ENCODE results near the gene KRT222.

The KRT222 gene

DNA sequence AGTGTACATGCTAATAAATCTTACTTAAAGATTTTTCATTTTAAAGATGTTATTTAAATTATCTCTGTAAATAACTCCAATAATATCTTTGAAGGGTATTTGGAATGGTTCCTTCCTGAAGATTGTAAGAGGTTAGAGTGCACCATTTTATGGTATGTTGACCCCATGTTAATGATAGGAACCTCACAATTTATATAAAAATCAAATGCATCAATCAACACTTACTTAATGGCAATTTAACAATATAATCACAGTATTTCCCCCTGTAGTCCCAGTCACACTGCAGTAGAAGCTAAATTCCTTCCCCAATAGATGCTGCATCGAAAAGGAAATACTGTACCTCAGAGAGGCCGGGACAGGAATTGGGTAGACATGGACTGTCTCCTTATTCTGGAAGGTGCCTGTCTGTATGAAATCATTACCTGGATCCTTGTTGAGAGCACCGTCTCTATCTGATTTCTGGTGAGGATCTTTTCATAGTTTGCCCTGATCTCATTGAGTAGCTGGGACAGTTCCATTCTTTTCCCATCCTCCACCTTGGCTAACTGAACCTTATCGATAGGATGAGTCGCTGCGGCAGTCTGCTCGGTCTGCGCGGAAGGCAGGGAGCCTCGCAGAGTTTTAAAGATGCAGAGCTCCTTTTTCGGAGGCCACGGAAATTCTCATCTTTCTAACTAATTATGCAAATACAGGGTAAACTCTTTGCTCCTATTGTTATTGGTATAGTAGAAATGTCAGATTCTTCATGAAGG, at the start of gene KRT222:
KRT222 (minus strand) TSS at position 596 of the 752 bp plus-strand sequence; CDS start at position 518, 78 bp downstream.
- Histone ChIP-seq H3K27me3 (peaks cover 98% of the 10 kb centered on the region), H3K9me3 (no peaks in the 10 kb centered on the region), H3K4me1 (ENCODE audit: control insufficient read depth in 1 of 2, insufficient read depth in 1 of 2, low read depth in 1 of 2, low read length in 1 of 2) (no peaks in the 10 kb centered on the region), H3K4me3 (ENCODE audit: low read depth in 1 of 2, low read length in 1 of 2) (no peak within 1 kb of the TSS), H3K27ac (no peak within 1 kb of the TSS), H3K36me3 (no peaks in the 10 kb centered on the region)
- TF ChIP-seq, protein P1, sequence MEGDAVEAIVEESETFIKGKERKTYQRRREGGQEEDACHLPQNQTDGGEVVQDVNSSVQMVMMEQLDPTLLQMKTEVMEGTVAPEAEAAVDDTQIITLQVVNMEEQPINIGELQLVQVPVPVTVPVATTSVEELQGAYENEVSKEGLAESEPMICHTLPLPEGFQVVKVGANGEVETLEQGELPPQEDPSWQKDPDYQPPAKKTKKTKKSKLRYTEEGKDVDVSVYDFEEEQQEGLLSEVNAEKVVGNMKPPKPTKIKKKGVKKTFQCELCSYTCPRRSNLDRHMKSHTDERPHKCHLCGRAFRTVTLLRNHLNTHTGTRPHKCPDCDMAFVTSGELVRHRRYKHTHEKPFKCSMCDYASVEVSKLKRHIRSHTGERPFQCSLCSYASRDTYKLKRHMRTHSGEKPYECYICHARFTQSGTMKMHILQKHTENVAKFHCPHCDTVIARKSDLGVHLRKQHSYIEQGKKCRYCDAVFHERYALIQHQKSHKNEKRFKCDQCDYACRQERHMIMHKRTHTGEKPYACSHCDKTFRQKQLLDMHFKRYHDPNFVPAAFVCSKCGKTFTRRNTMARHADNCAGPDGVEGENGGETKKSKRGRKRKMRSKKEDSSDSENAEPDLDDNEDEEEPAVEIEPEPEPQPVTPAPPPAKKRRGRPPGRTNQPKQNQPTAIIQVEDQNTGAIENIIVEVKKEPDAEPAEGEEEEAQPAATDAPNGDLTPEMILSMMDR (IDR thresholded peaks at IDR 0.05), result no peak

DNA sequence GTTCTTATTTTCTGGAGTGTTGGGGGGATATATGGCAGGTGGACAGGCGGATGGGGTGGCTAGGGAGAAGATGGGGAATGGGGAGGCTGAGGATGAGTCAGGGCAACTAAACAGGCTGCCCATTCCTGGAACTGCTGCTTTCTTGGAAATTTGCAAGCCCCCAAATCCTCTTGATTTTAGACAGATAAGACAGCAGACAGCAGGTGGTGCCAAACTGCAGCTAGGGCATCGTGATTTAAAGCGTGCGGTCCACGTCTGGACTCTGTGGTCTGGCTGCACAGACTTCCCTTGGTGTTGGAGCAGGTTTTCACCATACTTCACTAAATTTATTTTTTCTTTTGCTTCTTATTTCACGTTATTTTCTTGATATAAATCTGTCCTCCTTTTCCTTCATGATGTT, 49.5 kb upstream of the KRT222 start:
- Histone ChIP-seq H3K4me3 (ENCODE audit: low read depth in 1 of 2, low read length in 1 of 2) (no peak overlapping the region), H3K4me1 (ENCODE audit: control insufficient read depth in 1 of 2, insufficient read depth in 1 of 2, low read depth in 1 of 2, low read length in 1 of 2) (no peaks in the 10 kb centered on the region), H3K36me3 (no peaks in the 10 kb centered on the region), H3K9me3 (no peaks in the 10 kb centered on the region), H3K27me3 (peaks cover 72% of the 10 kb centered on the region), H3K27ac (no peak overlapping the region)
- TF ChIP-seq, protein P1 (IDR thresholded peaks at IDR 0.05), result no peak

DNA sequence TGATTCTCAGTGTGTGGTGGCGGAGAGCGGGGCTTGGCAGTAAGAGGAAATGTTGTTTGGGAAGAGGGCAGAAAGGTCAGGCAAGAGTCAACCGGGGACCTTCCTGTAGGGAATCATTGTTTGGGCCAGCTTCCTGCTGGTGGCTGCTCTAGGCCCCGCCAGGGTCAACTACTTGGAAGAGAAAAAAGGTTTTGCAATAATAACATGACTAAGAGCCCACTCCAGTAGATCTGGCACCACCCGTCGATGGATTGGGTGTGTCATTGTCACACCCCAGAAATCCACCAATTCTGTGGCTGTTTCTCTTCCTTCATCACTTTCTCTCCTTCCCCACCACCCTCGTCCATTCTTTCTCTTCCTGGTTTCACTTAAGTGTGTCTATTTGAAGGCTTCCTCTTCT, 42.8 kb upstream of the KRT222 start:
- H3K4me1 ChIP-seq (ENCODE audit: control insufficient read depth in 1 of 2, insufficient read depth in 1 of 2, low read depth in 1 of 2, low read length in 1 of 2), result no peaks in the 10 kb centered on the region
- peaks cover 59% of the 10 kb centered on the region for H3K27me3 ChIP-seq
- no peaks in the 10 kb centered on the region for H3K9me3 ChIP-seq
- TF ChIP-seq, protein P1 (IDR thresholded peaks at IDR 0.05), result no peak
- H3K36me3 ChIP-seq, result no peaks in the 10 kb centered on the region
- H3K4me3 ChIP-seq (ENCODE audit: low read depth in 1 of 2, low read length in 1 of 2), result no peak overlapping the region
- no peak overlapping the region for H3K27ac ChIP-seq

DNA sequence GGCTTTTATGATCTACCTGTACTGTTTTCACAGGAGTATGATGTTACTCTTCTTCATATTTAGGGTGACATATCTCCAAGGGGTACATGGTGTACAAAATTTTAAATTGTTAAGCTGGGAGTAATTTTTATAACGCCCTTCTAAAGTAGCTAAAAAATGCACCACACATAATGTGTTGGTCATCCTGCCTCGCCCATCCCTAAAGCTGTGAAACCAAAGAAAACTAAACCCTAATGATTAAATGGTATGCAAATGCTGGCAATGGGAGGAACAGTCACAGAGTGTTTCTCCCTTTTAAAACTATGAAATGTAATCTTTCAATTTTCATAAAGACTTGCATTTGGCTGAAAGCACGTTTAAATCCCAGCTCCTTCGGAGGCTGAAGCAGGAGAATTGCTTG, 40.6 kb upstream of the KRT222 start:
- H3K4me3 ChIP-seq (ENCODE audit: low read depth in 1 of 2, low read length in 1 of 2), result no peak overlapping the region
- H3K27ac ChIP-seq, result no peak overlapping the region
- no peaks in the 10 kb centered on the region for H3K4me1 ChIP-seq (ENCODE audit: control insufficient read depth in 1 of 2, insufficient read depth in 1 of 2, low read depth in 1 of 2, low read length in 1 of 2)
- no peaks in the 10 kb centered on the region for H3K9me3 ChIP-seq
- TF ChIP-seq, protein P1 (IDR thresholded peaks at IDR 0.05), result no peak
- H3K36me3 ChIP-seq, result no peaks in the 10 kb centered on the region
- H3K27me3 ChIP-seq, result peaks cover 62% of the 10 kb centered on the region

DNA sequence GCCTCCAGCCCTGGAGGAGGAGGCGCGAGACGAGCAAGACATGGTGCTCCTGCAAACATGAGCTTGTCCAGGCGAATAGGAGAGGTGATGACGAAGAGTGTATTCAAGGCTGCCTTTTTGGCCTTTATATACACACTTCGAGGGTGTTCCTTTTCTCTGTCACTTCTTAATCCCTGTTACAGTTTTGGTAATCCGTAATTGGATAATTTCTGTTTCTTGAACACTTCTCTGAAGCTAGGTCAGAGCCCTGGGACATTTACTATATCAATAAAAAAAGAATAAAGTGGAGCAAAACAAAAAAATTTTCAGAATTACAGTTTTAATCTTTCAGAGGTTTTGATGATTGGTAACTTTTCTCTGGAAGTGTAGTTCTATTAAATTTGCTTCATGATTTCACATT, 38.7 kb upstream of the KRT222 start, which contains the start of gene KRT24:
KRT24 (minus strand) TSS at position 101 of the 400 bp plus-strand sequence; CDS start at position 42, 59 bp downstream.
- Histone ChIP-seq H3K27ac (no peak within 1 kb of the TSS), H3K4me3 (ENCODE audit: low read depth in 1 of 2, low read length in 1 of 2) (no peak within 1 kb of the TSS), H3K9me3 (no peaks in the 10 kb centered on the region), H3K4me1 (ENCODE audit: control insufficient read depth in 1 of 2, insufficient read depth in 1 of 2, low read depth in 1 of 2, low read length in 1 of 2) (no peaks in the 10 kb centered on the region), H3K36me3 (no peaks in the 10 kb centered on the region), H3K27me3 (peaks cover 81% of the 10 kb centered on the region)
- TF ChIP-seq, protein P1 (IDR thresholded peaks at IDR 0.05), result no peak
